SK-N-MC (cell line): Measurements from ENCODE around the gene HSP90AB1.

Source experiments
- DNase-seq: peaks from one replicate; pipeline ENCODE4 v3.0.0-alpha.2; 2011; ENCODE audit warnings: low read depth, low spot score
- H3K27ac ChIP-seq: fragments of 200-600 bp; sonication (generic); 2 replicates; pipeline ENCODE4 v1.5.1; 2016; ENCODE audit warnings: mixed run types
- H3K36me3 ChIP-seq: fragments of 200-600 bp; sonication (generic); 2 replicates; pipeline ENCODE4 v1.6.1; 2017; ENCODE audit warnings: antibody characterized with exemption, low read length, mixed read lengths; ENCODE audit not compliant: insufficient read depth
- H3K4me3 ChIP-seq: fragments of 200-600 bp; sonication (generic); 2 replicates; pipeline ENCODE4 v1.5.1; 2016
- H3K9ac ChIP-seq: fragments of 200-600 bp; sonication (generic); 2 replicates; pipeline ENCODE4 v1.8.0; 2017; ENCODE audit warnings: mixed run types, mixed read lengths; ENCODE audit not compliant: insufficient read length
- H3K9me3 ChIP-seq: fragments of 200-600 bp; sonication (generic); 2 replicates; pipeline ENCODE4 v1.6.1; 2017; ENCODE audit warnings: low read depth, mild to moderate bottlenecking, antibody characterized with exemption, low read length, moderate library complexity, mixed read lengths
- EZH2 ChIP-seq: fragments of 200-600 bp; sonication (generic); IDR thresholded peaks from one replicate; pipeline ENCODE4 v1.6.1; 2017; ENCODE audit warnings: antibody characterized with exemption
- FOXP2 ChIP-seq: optimal IDR thresholded peaks from 2 replicates; pipeline ENCODE3; 2011; ENCODE audit warnings: mild to moderate bottlenecking, moderate library complexity; ENCODE audit not compliant: insufficient read depth; ENCODE audit errors: extremely low read length, control extremely low read depth
- POLR2AphosphoS5 ChIP-seq: IDR thresholded peaks from 2 replicates; pipeline ENCODE4 v1.6.1; 2012; ENCODE audit warnings: mild to moderate bottlenecking, low read depth, low read length, borderline replicate concordance

HSP90AB1 gene

GRCh38 chr6:44225579-44226325, 21.1 kb upstream of the HSP90AB1 start:
- H3K36me3 ChIP-seq = peaks cover 26% of the 10 kb centered on the region; the same call in 1 of the 2 replicates
- peak overlapping the region; percentile 41 for H3K9ac ChIP-seq
- TF ChIP-seq POLR2AphosphoS5 (no peak), EZH2 (no peak), FOXP2 (no peak)

GRCh38 chr6:44226368-44227147, 20.3 kb upstream of the HSP90AB1 start:
- Histone ChIP-seq H3K27ac (peak overlapping the region; percentile 50; the same call in 1 of the 2 replicates), H3K36me3 (peaks cover 34% of the 10 kb centered on the region; the same call in 1 of the 2 replicates), H3K9me3 (no peaks in the 10 kb centered on the region), H3K4me3 (no peak overlapping the region), H3K9ac (peak overlapping the region; percentile 41)
- TF ChIP-seq FOXP2 (no peak), POLR2AphosphoS5 (no peak), EZH2 (no peak)
- no peak for DNase-seq

More at GRCh38 chr6:44225579-44226325, 21.1 kb upstream of the HSP90AB1 start:
- peak overlapping the region; percentile 50; the same call in 1 of the 2 replicates for H3K27ac ChIP-seq
- H3K4me3 ChIP-seq = peak overlapping the region; percentile 24; the same call in 1 of the 2 replicates
- no peak for DNase-seq
- no peaks in the 10 kb centered on the region for H3K9me3 ChIP-seq

- H3K9ac ChIP-seq = no peak overlapping the region
- no peaks in the 10 kb centered on the region for H3K9me3 ChIP-seq
- peak overlapping the region; percentile 7; the same call in 1 of the 2 replicates for H3K27ac ChIP-seq
- TF ChIP-seq EZH2 (no peak), FOXP2 (no peak), POLR2AphosphoS5 (no peak)
- no peak for DNase-seq
- no peak overlapping the region for H3K4me3 ChIP-seq
- peaks cover 40% of the 10 kb centered on the region for H3K36me3 ChIP-seq
Measured at GRCh38 chr6:44227148-44227793, 19.6 kb upstream of the HSP90AB1 start.

- Histone ChIP-seq H3K9me3 (no peaks in the 10 kb centered on the region), H3K9ac (no peak overlapping the region), H3K36me3 (peaks cover 47% of the 10 kb centered on the region), H3K4me3 (no peak overlapping the region), H3K27ac (0 out of 2 replicates have a peak overlapping the region, but pooled peaks have one; percentile 7)
- TF ChIP-seq FOXP2 (no peak), EZH2 (no peak), POLR2AphosphoS5 (no peak)
- DNase-seq = no peak
Measured at GRCh38 chr6:44228031-44228430, 18.9 kb upstream of the HSP90AB1 start.

- Histone ChIP-seq H3K9me3 (no peaks in the 10 kb centered on the region), H3K36me3 (peaks cover 51% of the 10 kb centered on the region)
Measured at GRCh38 chr6:44228433-44228832, 18.5 kb upstream of the HSP90AB1 start.

GRCh38 chr6:44228836-44229235, 18.1 kb upstream of the HSP90AB1 start:
- peaks cover 55% of the 10 kb centered on the region for H3K36me3 ChIP-seq
- DNase-seq = no peak

More at GRCh38 chr6:44228433-44228832, 18.5 kb upstream of the HSP90AB1 start:
- DNase-seq = no peak
- no peak overlapping the region for H3K27ac ChIP-seq
- H3K4me3 ChIP-seq = no peak overlapping the region
- TF ChIP-seq FOXP2 (no peak), POLR2AphosphoS5 (no peak), EZH2 (no peak)
- no peak overlapping the region for H3K9ac ChIP-seq

GRCh38 chr6:44229376-44230033, 17.4 kb upstream of the HSP90AB1 start:
- H3K9me3 ChIP-seq = no peaks in the 10 kb centered on the region
- no peak overlapping the region for H3K4me3 ChIP-seq
- H3K36me3 ChIP-seq = peaks cover 60% of the 10 kb centered on the region
- DNase-seq = no peak
- H3K9ac ChIP-seq = no peak overlapping the region
- H3K27ac ChIP-seq = no peak overlapping the region
- TF ChIP-seq POLR2AphosphoS5 (no peak), FOXP2 (no peak), EZH2 (no peak)

More at GRCh38 chr6:44228836-44229235, 18.1 kb upstream of the HSP90AB1 start:
- no peak overlapping the region for H3K4me3 ChIP-seq
- H3K9ac ChIP-seq = no peak overlapping the region
- H3K27ac ChIP-seq = no peak overlapping the region
- no peak for TF ChIP-seq POLR2AphosphoS5
- TF ChIP-seq EZH2 = no peak
- no peak for TF ChIP-seq FOXP2
- no peaks in the 10 kb centered on the region for H3K9me3 ChIP-seq
